Endodermal cell (in vitro differentiated cells): Measurements from ENCODE around the gene ZCCHC14. TPM values are rescaled to one million over a fixed set of nuclear protein-coding genes. Genes with fewer than 3 reads are reported as not detected.

ENCODE experiments used
- DNase-seq: peaks from one replicate; pipeline ENCODE4 v3.0.0-alpha.2; 2017
- H3K27ac ChIP-seq: 2 replicates; pipeline ENCODE4 v1.5.1; 2013; ENCODE audit warnings: mild to moderate bottlenecking, low read depth, low read length, moderate library complexity
- H3K27me3 ChIP-seq: 2 replicates; pipeline ENCODE4 v1.6.1; 2013; ENCODE audit warnings: mild to moderate bottlenecking, low read length, moderate library complexity; ENCODE audit not compliant: insufficient read depth, control insufficient read depth, poor library complexity, severe bottlenecking
- H3K36me3 ChIP-seq: 2 replicates; pipeline ENCODE4 v1.7.0; 2013; ENCODE audit warnings: mild to moderate bottlenecking, low read length, moderate library complexity; ENCODE audit not compliant: control insufficient read depth, insufficient read depth
- H3K4me1 ChIP-seq: one replicate; pipeline ENCODE4 v1.7.0; 2013; ENCODE audit warnings: low read length; ENCODE audit not compliant: control insufficient read depth, insufficient read depth
- H3K4me3 ChIP-seq: 2 replicates; pipeline ENCODE4 v1.5.1; 2013; ENCODE audit warnings: mild to moderate bottlenecking, low read length, moderate library complexity
- H3K9ac ChIP-seq: 2 replicates; pipeline ENCODE4 v1.6.1; 2013; ENCODE audit warnings: mild to moderate bottlenecking, low read length, moderate library complexity; ENCODE audit not compliant: poor library complexity, severe bottlenecking; ENCODE audit errors: extremely low read depth
- H3K9me3 ChIP-seq: 2 replicates; pipeline ENCODE4 v1.6.1; 2013; ENCODE audit warnings: mild to moderate bottlenecking, low read length, moderate library complexity; ENCODE audit not compliant: control insufficient read depth
- H3K27ac Mint-ChIP-seq: 2 replicates; pipeline ENCODE4 v1.8.0; 2020; ENCODE audit warnings: mixed read lengths
- H3K27me3 Mint-ChIP-seq: 2 replicates; pipeline ENCODE4 v1.8.0; 2021; ENCODE audit warnings: mild to moderate bottlenecking, mixed read lengths; ENCODE audit not compliant: insufficient read depth
- H3K36me3 Mint-ChIP-seq: 2 replicates; pipeline ENCODE4 v1.8.0; 2020; ENCODE audit warnings: low read depth, mixed read lengths
- H3K4me1 Mint-ChIP-seq: 2 replicates; pipeline ENCODE4 v1.8.0; 2020; ENCODE audit warnings: mixed read lengths
- H3K4me3 Mint-ChIP-seq: 2 replicates; pipeline ENCODE4 v1.8.0; 2020; ENCODE audit warnings: mild to moderate bottlenecking, moderate library complexity, mixed read lengths
- H3K9me3 Mint-ChIP-seq: 2 replicates; pipeline ENCODE4 v1.8.0; 2020; ENCODE audit warnings: mild to moderate bottlenecking, mixed read lengths
- CTCF ChIP-seq: fragments of 200-600 bp; sonication (generic); conservative IDR thresholded peaks from 2 replicates; pipeline ENCODE4 v1.5.0; 2021; ENCODE audit warnings: antibody characterized with exemption, mild to moderate bottlenecking
- WGBS, 2 experiments: methylation state at CpG; one replicate each; pipeline versions ENCODE4 v1.1.5 to v1.1.7; 2013; ENCODE audit warnings: missing lambda C conversion rate in 2 of 2, mixed read lengths in 1 of 2; ENCODE audit not compliant: insufficient coverage in 1 of 2, insufficient read length in 1 of 2; 5-methylcytosine and 5-hydroxymethylcytosine counted together
- total RNA-seq, 2 donors: library from RNA; stranded (reverse); fragmentation: NEBNext Ultra II Directional in 1 of 2; extraction: Animal tissue kit (Norgen Biotek cat#: 25700) in 1 of 2; gene quantifications; 2 replicates in 1 of 2; 3 replicates in 1 of 2; pipeline ENCODE4 v1.2.1, GENCODE V29; 2021

ZCCHC14 gene
- total RNA-seq, 2 donors from 2014 or later = 27.3 to 33.7 TPM

GRCh38 chr16:87443016-87443415, 49.8 kb downstream of the ZCCHC14 start:
- Histone ChIP-seq H3K4me1 (no peaks in the 10 kb centered on the region), H3K9me3 (peaks cover 25% of the 10 kb centered on the region), H3K9ac (no peak overlapping the region), H3K27ac (no peak overlapping the region), H3K36me3 (peaks cover 47% of the 10 kb centered on the region), H3K27me3 (no peaks in the 10 kb centered on the region), H3K4me3 (no peak overlapping the region)
- no peak for DNase-seq
- peak overlapping the region; percentile 3 for H3K27ac Mint-ChIP-seq
- WGBS, 2 experiments = 95 to 99% methylated on average over 8 of the region's 8 CpGs
- peaks cover 69% of the 10 kb centered on the region for H3K36me3 Mint-ChIP-seq
- no peaks in the 10 kb centered on the region for H3K27me3 Mint-ChIP-seq
- H3K9me3 Mint-ChIP-seq = peaks cover 36% of the 10 kb centered on the region
- no peak for TF ChIP-seq CTCF
- no peak overlapping the region for H3K4me3 Mint-ChIP-seq
- peaks cover 6% of the 10 kb centered on the region for H3K4me1 Mint-ChIP-seq

GRCh38 chr16:87442581-87442966, 50.2 kb downstream of the ZCCHC14 start:
- Mint-ChIP-seq H3K27me3 (no peaks in the 10 kb centered on the region), H3K9me3 (peaks cover 36% of the 10 kb centered on the region), H3K4me1 (peaks cover 6% of the 10 kb centered on the region), H3K27ac (peak overlapping the region; percentile 3), H3K36me3 (peaks cover 65% of the 10 kb centered on the region), H3K4me3 (no peak overlapping the region)
- no peak overlapping the region for H3K9ac ChIP-seq
- peak overlapping the region; percentile 2 for H3K4me3 ChIP-seq
- H3K27ac ChIP-seq = no peak overlapping the region
- no peak for DNase-seq
- WGBS, 2 experiments = 82 to 100% methylated on average over 1 to 4 of the region's 4 CpGs
- H3K4me1 ChIP-seq = no peaks in the 10 kb centered on the region
- H3K27me3 ChIP-seq = no peaks in the 10 kb centered on the region
- H3K36me3 ChIP-seq = peaks cover 42% of the 10 kb centered on the region
- TF ChIP-seq CTCF = no peak
- peaks cover 25% of the 10 kb centered on the region for H3K9me3 ChIP-seq

DNA sequence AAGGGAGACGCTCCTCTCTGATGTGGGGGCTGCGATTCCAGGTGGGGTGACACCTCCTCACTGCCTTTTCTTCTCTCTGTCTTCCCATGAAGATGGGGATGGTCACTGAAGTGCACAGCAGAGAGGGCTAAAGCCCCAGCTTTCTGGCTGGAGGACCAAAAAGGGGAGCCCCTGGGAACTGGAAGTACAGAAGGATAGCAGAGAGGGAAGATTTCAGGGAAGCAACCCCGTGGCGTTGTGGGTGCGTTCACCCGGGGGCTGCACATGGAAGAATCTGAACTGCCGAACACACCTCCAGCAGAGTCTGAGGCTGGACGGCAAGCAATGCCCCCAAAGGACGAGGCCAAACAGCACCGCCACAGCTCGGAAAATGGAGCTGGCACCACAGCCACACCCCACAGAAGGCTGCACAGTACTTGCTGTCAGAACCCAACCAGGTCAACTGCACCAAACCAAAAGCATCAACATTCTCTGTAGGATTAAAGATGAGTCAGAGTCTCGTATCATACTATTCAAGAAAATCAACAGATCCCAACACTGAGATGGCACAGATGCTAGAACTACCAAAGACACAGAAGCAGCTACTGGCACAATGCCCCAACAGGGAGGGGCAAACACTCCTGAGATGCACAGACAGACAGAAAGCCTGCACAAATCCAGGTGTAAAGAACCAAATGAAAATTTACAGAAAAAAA, 50.8 kb downstream of the ZCCHC14 start:
- H3K9me3 ChIP-seq = peaks cover 25% of the 10 kb centered on the region
- peak overlapping the region; percentile 10 for H3K27ac Mint-ChIP-seq
- H3K36me3 ChIP-seq = peaks cover 37% of the 10 kb centered on the region
- H3K36me3 Mint-ChIP-seq = peaks cover 60% of the 10 kb centered on the region
- H3K27ac ChIP-seq = no peak overlapping the region
- H3K27me3 Mint-ChIP-seq = no peaks in the 10 kb centered on the region
- H3K4me3 ChIP-seq = peak overlapping the region; percentile 2
- DNase-seq = no peak
- WGBS, 2 experiments = 96 to 100% methylated on average over 3 to 12 of the region's 12 CpGs
- H3K27me3 ChIP-seq = no peaks in the 10 kb centered on the region
- peaks cover 6% of the 10 kb centered on the region for H3K4me1 Mint-ChIP-seq
- H3K4me3 Mint-ChIP-seq = no peak overlapping the region
- no peak overlapping the region for H3K9ac ChIP-seq
- TF ChIP-seq CTCF = no peak
- no peaks in the 10 kb centered on the region for H3K4me1 ChIP-seq
- H3K9me3 Mint-ChIP-seq = peaks cover 36% of the 10 kb centered on the region
